GM23338 (cell line): ENCODE results near the gene YIF1A. TPM values are rescaled to one million over a fixed set of nuclear protein-coding genes. Genes with fewer than 3 reads are reported as not detected.

Experiments
- ATAC-seq: fragments of 200-7000 bp; cut with Tn5 transposase; 3 replicates; pipeline ENCODE4 v1.9.1; 2020
- DNase-seq: peaks from one replicate; pipeline ENCODE4 v3.0.0-alpha.2; 2015; ENCODE audit warnings: low spot score
- H2AFZ ChIP-seq: fragments of 200-600 bp; sonication (generic); 2 replicates; pipeline ENCODE4 v1.8.0; 2016; ENCODE audit warnings: antibody characterized with exemption, mild to moderate bottlenecking, moderate library complexity
- H3F3A ChIP-seq: fragments of 200-600 bp; sonication (generic); replicated peaks from 2 replicates; pipeline ENCODE4 v1.8.0; 2017; ENCODE audit warnings: antibody characterized with exemption, mixed run types, low read depth
- H3K27ac ChIP-seq: fragments of 200-600 bp; sonication (generic); 2 replicates; pipeline ENCODE4 v1.6.1; 2016; ENCODE audit warnings: low read depth
- H3K27me3 ChIP-seq: fragments of 200-600 bp; sonication (generic); 2 replicates; pipeline ENCODE4 v1.8.0; 2016; ENCODE audit warnings: mild to moderate bottlenecking, mixed run types, moderate library complexity; ENCODE audit not compliant: insufficient read depth
- H3K36me3 ChIP-seq: fragments of 200-600 bp; sonication (generic); 2 replicates; pipeline ENCODE4 v1.8.0; 2016; ENCODE audit warnings: mild to moderate bottlenecking; ENCODE audit not compliant: insufficient read depth
- H3K4me1 ChIP-seq: fragments of 200-600 bp; sonication (generic); 2 replicates; pipeline ENCODE4 v1.8.0; 2016; ENCODE audit warnings: mild to moderate bottlenecking, moderate library complexity; ENCODE audit not compliant: insufficient read depth
- H3K4me2 ChIP-seq: fragments of 200-600 bp; sonication (generic); 2 replicates; pipeline ENCODE4 v1.7.1; 2017; ENCODE audit warnings: mixed run types
- H3K4me3 ChIP-seq: fragments of 200-600 bp; sonication (generic); 2 replicates; pipeline ENCODE4 v1.6.1; 2016; ENCODE audit warnings: mixed run types
- H3K79me2 ChIP-seq: fragments of 200-600 bp; sonication (generic); replicated peaks from 2 replicates; pipeline ENCODE4 v1.8.0; 2017; ENCODE audit warnings: mild to moderate bottlenecking; ENCODE audit not compliant: insufficient read depth
- H3K9me2 ChIP-seq: fragments of 200-600 bp; sonication (generic); 2 replicates; pipeline ENCODE4 v1.8.0; 2017; ENCODE audit not compliant: insufficient read depth
- H4K20me1 ChIP-seq: fragments of 200-600 bp; sonication (generic); replicated peaks from 2 replicates; pipeline ENCODE4 v1.8.0; 2017; ENCODE audit warnings: mild to moderate bottlenecking; ENCODE audit not compliant: insufficient read depth
- H3K27ac Mint-ChIP-seq: 2 replicates; pipeline ENCODE4 v1.8.0; 2020; ENCODE audit warnings: inconsistent platforms, mild to moderate bottlenecking, moderate library complexity, mixed read lengths
- H3K27me3 Mint-ChIP-seq: 3 replicates; pipeline ENCODE4 v1.8.0; 2022; ENCODE audit warnings: low read depth, mild to moderate bottlenecking, moderate library complexity, mixed read lengths, inconsistent platforms; ENCODE audit not compliant: insufficient read depth, poor library complexity
- H3K36me3 Mint-ChIP-seq: 3 replicates; pipeline ENCODE4 v1.8.0; 2021; ENCODE audit warnings: low read depth, mild to moderate bottlenecking, inconsistent platforms, moderate library complexity, mixed read lengths
- H3K4me1 Mint-ChIP-seq: 3 replicates; pipeline ENCODE4 v1.8.0; 2020; ENCODE audit warnings: mild to moderate bottlenecking, inconsistent platforms, mixed read lengths
- H3K4me3 Mint-ChIP-seq: 3 replicates; pipeline ENCODE4 v1.8.0; 2021; ENCODE audit warnings: moderate library complexity, mild to moderate bottlenecking, inconsistent platforms, mixed read lengths
- H3K9me3 Mint-ChIP-seq: 3 replicates; pipeline ENCODE4 v1.8.0; 2020; ENCODE audit warnings: moderate library complexity, mild to moderate bottlenecking, inconsistent platforms, mixed read lengths
- CREB1 ChIP-seq: fragments of 250-450 bp; sonication (Bioruptor Pico); IDR thresholded peaks from 2 replicates; pipeline ENCODE4 v1.5.0; 2020; ENCODE audit warnings: low read depth, mild to moderate bottlenecking, moderate library complexity
- CTCF ChIP-seq, 2 experiments: fragments of 200-600 bp in 1 of 2; sonication (generic) in 1 of 2; conservative IDR thresholded peaks; 2 replicates each; pipeline versions ENCODE4 v1.5.1 to v1.6.1; 2016 to 2017; ENCODE audit warnings: antibody characterized with exemption in 2 of 2, low read depth in 2 of 2, mild to moderate bottlenecking in 2 of 2, moderate library complexity in 1 of 2
- EZH2 ChIP-seq: fragments of 200-600 bp; sonication (generic); IDR thresholded peaks from one replicate; pipeline ENCODE4 v1.8.0; 2017; ENCODE audit warnings: antibody characterized with exemption, mild to moderate bottlenecking, low read depth; ENCODE audit not compliant: unreplicated experiment
- EZH2phosphoT487 ChIP-seq: fragments of 200-600 bp; sonication (generic); IDR thresholded peaks from one replicate; pipeline ENCODE4 v1.8.1; 2018; ENCODE audit warnings: antibody characterized with exemption; ENCODE audit not compliant: unreplicated experiment
- polyA plus RNA-seq: library from polyadenylated mRNA; unstranded; fragments of >200 nt; fragmentation: Nextera tagmentation; extraction: Ambion mirVana; gene quantifications from 2 replicates; pipeline ENCODE4 v1.2.1, GENCODE V29; 2016
- total RNA-seq: library from RNA; depleted of rRNA; stranded (reverse); fragments of >200 nt; shearing (Covaris generic); gene quantifications from 2 replicates; pipeline ENCODE4 v1.2.3, GENCODE V29; 2014

The YIF1A gene
- total and polyA plus RNA-seq, 2 experiments from 2014 or later: 75.6 to 87.0 TPM

GRCh38 chr11:66292543-66293332, 3.8 kb upstream of the YIF1A start:
- peaks cover 32% of the 10 kb centered on the region for H3K27me3 Mint-ChIP-seq

GRCh38 chr11:66291706-66292542, 3.0 kb upstream of the YIF1A start, which contains the start of gene TMEM151A:
TMEM151A (plus strand) TSS chr11:66291894; CDS start chr11:66292014, 120 bp downstream.
- no peak within 1 kb of the TSS for H3K27ac Mint-ChIP-seq
- TF ChIP-seq EZH2: no peak
- peak; percentile 82 for TF ChIP-seq CREB1

More at GRCh38 chr11:66292543-66293332, 3.8 kb upstream of the YIF1A start:
- Histone ChIP-seq H3K4me1 (peaks cover 21% of the 10 kb centered on the region), H3K27ac (no peak overlapping the region), H3K4me2 (peak overlapping the region; percentile 88), H3K27me3 (peaks cover 30% of the 10 kb centered on the region), H2AFZ (peak overlapping the region; percentile 72), H3K36me3 (no peaks in the 10 kb centered on the region), H4K20me1 (no peaks in the 10 kb centered on the region), H3K4me3 (peak overlapping the region; percentile 76), H3F3A (peaks cover 18% of the 10 kb centered on the region; the same call in 1 of the 2 replicates), H3K79me2 (peaks cover 9% of the 10 kb centered on the region), H3K9me2 (no peaks in the 10 kb centered on the region)
- Mint-ChIP-seq H3K9me3 (peaks cover 2% of the 10 kb centered on the region; the same call in 1 of the 3 replicates), H3K4me3 (peak overlapping the region; percentile 69), H3K4me1 (peaks cover 31% of the 10 kb centered on the region), H3K36me3 (no peaks in the 10 kb centered on the region; the same call in 2 of the 3 replicates), H3K27ac (no peak overlapping the region)
- TF ChIP-seq EZH2phosphoT487: no peak
- no peak for DNase-seq
- no peak for ATAC-seq

GRCh38 chr11:66291303-66291705, 2.4 kb upstream of the YIF1A start:
- DNase-seq (no peak), ATAC-seq (no peak)
- Histone ChIP-seq H3F3A (peaks cover 18% of the 10 kb centered on the region; the same call in 1 of the 2 replicates), H3K79me2 (peaks cover 9% of the 10 kb centered on the region), H2AFZ (peak overlapping the region; percentile 97), H3K36me3 (no peaks in the 10 kb centered on the region; the same call in 1 of the 2 replicates), H3K27ac (no peak overlapping the region), H3K4me2 (peak overlapping the region; percentile 88), H3K4me1 (peaks cover 21% of the 10 kb centered on the region), H3K27me3 (peaks cover 30% of the 10 kb centered on the region), H3K4me3 (peak overlapping the region; percentile 76), H3K9me2 (no peaks in the 10 kb centered on the region), H4K20me1 (no peaks in the 10 kb centered on the region; the same call in 1 of the 2 replicates)
- H3K4me1 Mint-ChIP-seq: peaks cover 23% of the 10 kb centered on the region
- no peaks in the 10 kb centered on the region; the same call in 2 of the 3 replicates for H3K36me3 Mint-ChIP-seq
- peaks cover 2% of the 10 kb centered on the region; the same call in 1 of the 3 replicates for H3K9me3 Mint-ChIP-seq
- no peak for TF ChIP-seq CTCF (conservative IDR thresholded peaks at IDR 0.05; ENCODE audit: low read depth in 2 of 2)
- TF ChIP-seq EZH2: peak; percentile 27
- H3K27ac Mint-ChIP-seq: no peak overlapping the region
- H3K4me3 Mint-ChIP-seq: peak overlapping the region; percentile 94
- H3K27me3 Mint-ChIP-seq: peaks cover 35% of the 10 kb centered on the region

More at GRCh38 chr11:66291706-66292542, 3.0 kb upstream of the YIF1A start, which contains the start of gene TMEM151A:
- Histone ChIP-seq H3K79me2 (peaks cover 9% of the 10 kb centered on the region), H3K9me2 (no peaks in the 10 kb centered on the region), H3K4me2 (peak within 1 kb of the TSS; percentile 88), H3K4me1 (peaks cover 21% of the 10 kb centered on the region), H2AFZ (peak within 1 kb of the TSS; percentile 97), H3K4me3 (peak within 1 kb of the TSS; percentile 76), H4K20me1 (no peaks in the 10 kb centered on the region; the same call in 1 of the 2 replicates), H3K27ac (no peak within 1 kb of the TSS), H3K36me3 (no peaks in the 10 kb centered on the region), H3K27me3 (peaks cover 30% of the 10 kb centered on the region), H3F3A (peaks cover 18% of the 10 kb centered on the region; the same call in 1 of the 2 replicates)
- Mint-ChIP-seq H3K4me1 (peaks cover 25% of the 10 kb centered on the region), H3K9me3 (peaks cover 2% of the 10 kb centered on the region; the same call in 1 of the 3 replicates), H3K36me3 (no peaks in the 10 kb centered on the region; the same call in 2 of the 3 replicates), H3K4me3 (peak within 1 kb of the TSS; percentile 94), H3K27me3 (peaks cover 35% of the 10 kb centered on the region)
- peak; percentile 62 for DNase-seq
- peak; percentile 2; the same call in 2 of the 3 replicates for ATAC-seq
